Mucosa of stomach (tissue), 1 donor: Measurements from ENCODE around the gene NOP9.

Experiments used
- H3K27me3 ChIP-seq: one replicate; pipeline ENCODE4 v1.7.0; 2013; ENCODE audit warnings: mild to moderate bottlenecking, low read length; ENCODE audit not compliant: control insufficient read depth, insufficient read depth
- H3K36me3 ChIP-seq: one replicate; pipeline ENCODE4 v1.7.0; 2013; ENCODE audit warnings: low read length; ENCODE audit not compliant: control insufficient read depth, insufficient read depth
- H3K4me1 ChIP-seq: one replicate; pipeline ENCODE4 v1.7.0; 2013; ENCODE audit warnings: mild to moderate bottlenecking, low read length; ENCODE audit not compliant: control insufficient read depth, insufficient read depth
- H3K4me3 ChIP-seq: one replicate; pipeline ENCODE4 v1.7.0; 2013; ENCODE audit warnings: low read length
- H3K9ac ChIP-seq: one replicate; pipeline ENCODE4 v1.7.0; 2013; ENCODE audit warnings: mild to moderate bottlenecking, low read length, moderate library complexity
- H3K9me3 ChIP-seq: one replicate; pipeline ENCODE4 v1.7.0; 2013; ENCODE audit warnings: mild to moderate bottlenecking, low read length, moderate library complexity; ENCODE audit not compliant: control insufficient read depth
- donor health status: Pancreatic carcinoma.

NOP9 gene, protein sequence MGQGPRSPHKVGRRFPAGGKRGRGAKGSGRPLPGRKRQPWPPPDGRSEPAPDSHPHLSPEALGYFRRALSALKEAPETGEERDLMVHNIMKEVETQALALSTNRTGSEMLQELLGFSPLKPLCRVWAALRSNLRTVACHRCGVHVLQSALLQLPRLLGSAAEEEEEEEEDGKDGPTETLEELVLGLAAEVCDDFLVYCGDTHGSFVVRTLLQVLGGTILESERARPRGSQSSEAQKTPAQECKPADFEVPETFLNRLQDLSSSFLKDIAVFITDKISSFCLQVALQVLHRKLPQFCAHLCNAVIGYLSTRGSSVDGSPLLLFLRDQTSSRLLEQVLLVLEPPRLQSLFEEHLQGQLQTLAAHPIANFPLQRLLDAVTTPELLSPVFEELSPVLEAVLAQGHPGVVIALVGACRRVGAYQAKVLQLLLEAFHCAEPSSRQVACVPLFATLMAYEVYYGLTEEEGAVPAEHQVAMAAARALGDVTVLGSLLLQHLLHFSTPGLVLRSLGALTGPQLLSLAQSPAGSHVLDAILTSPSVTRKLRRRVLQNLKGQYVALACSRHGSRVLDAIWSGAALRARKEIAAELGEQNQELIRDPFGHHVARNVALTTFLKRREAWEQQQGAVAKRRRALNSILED

DNA sequence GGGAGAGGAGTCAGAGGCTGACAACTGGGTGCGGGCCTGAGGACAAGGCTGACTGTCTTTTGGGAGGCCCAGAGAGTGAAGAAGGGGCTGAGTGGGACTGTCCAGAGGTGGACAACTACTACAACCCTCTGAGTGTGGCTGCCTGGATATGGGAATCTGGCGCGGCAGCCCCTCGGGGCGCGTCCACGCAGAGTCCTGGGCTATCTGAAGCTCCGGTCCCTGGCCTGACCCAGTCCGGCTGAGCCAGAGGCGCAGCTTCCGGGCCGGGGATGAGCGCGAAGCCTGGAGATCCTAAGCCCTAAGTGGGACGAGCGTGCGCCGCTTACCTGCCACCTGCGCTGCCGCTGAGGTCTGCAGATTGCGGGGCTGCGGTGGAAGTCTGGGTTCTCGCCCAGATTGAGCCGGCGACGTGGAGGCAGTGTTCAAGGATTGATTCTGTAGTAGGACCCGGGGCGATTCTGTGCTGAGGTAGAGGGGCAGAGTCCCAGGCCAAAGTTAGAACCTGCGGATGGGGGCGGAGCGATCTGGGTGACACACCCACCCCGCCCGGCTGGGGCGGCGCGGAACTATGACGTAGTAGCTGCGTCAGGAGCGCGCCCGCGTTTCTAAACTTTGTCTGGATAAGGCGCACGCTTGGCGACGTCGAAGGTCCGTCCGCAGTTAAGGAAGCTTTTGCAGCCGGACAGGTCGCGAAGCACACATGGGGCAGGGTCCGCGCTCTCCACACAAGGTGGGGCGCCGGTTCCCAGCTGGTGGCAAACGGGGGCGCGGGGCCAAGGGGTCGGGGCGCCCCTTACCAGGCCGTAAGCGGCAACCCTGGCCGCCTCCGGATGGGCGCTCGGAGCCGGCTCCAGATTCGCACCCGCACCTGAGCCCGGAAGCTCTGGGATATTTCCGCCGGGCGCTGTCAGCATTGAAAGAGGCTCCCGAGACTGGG, at the start of gene NOP9, which contains the start of gene DHRS1:
TSS of gene NOP9 (plus strand) at position 596 of the 937 bp plus-strand sequence. CDS start at position 701, 105 bp downstream.
TSS of gene DHRS1 (minus strand) at position 526 of the 937 bp plus-strand sequence. CDS start 674 bp downstream, outside the sequence.
- H3K27me3 ChIP-seq: no peaks in the 10 kb centered on the region
- H3K4me3 ChIP-seq: peak within 1 kb of the TSS; percentile 98
- H3K9ac ChIP-seq: peak within 1 kb of the TSS; percentile 90
- H3K36me3 ChIP-seq: peaks cover 12% of the 10 kb centered on the region
- no peaks in the 10 kb centered on the region for H3K9me3 ChIP-seq
- peaks cover 29% of the 10 kb centered on the region for H3K4me1 ChIP-seq

DNA sequence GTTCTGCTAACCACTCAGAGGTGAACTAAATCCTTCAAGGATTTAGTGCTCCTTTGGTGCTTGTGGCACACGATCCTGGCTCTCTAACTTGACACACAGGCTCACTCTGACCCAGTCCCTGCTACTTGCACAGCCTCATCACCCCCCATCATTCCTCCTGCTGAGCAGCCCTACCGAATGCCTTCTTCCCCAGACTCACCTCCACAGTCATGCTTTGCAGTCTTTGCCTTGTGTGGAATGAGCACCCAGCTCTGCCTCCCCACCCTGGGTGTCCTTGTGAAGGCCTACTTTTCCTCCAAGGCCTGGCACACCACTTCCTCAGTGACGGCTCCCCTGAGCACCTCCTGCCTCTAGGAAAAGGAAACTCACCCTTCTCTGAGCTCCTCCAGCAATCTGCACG, 49.3 kb upstream of the NOP9 start:
- Histone ChIP-seq H3K9ac (no peak overlapping the region), H3K36me3 (no peaks in the 10 kb centered on the region), H3K4me1 (peaks cover 4% of the 10 kb centered on the region), H3K9me3 (no peaks in the 10 kb centered on the region), H3K4me3 (no peak overlapping the region), H3K27me3 (no peaks in the 10 kb centered on the region)

DNA sequence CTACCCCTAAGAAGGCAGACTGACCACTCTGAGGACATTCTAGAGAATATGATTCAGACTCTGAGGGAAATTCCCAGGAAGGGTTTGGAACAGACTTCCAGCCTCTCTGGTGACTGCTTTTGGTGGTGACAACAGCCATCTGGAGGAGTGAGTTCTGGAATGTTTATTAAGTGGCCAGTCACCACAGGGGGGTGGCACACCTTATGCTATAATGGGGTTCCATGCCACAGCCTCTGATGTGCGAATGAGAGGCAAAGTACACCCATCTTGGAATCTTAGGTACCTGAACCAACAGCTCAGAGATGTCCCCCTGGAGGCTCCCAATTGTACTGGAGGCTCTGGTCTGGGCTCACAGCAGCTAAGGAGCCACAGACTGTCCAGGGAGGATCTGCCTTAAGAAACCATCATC, 47.8 kb upstream of the NOP9 start:
- Histone ChIP-seq H3K36me3 (no peaks in the 10 kb centered on the region), H3K27me3 (no peaks in the 10 kb centered on the region), H3K9me3 (no peaks in the 10 kb centered on the region), H3K4me3 (no peak overlapping the region), H3K4me1 (no peaks in the 10 kb centered on the region), H3K9ac (no peak overlapping the region)

DNA sequence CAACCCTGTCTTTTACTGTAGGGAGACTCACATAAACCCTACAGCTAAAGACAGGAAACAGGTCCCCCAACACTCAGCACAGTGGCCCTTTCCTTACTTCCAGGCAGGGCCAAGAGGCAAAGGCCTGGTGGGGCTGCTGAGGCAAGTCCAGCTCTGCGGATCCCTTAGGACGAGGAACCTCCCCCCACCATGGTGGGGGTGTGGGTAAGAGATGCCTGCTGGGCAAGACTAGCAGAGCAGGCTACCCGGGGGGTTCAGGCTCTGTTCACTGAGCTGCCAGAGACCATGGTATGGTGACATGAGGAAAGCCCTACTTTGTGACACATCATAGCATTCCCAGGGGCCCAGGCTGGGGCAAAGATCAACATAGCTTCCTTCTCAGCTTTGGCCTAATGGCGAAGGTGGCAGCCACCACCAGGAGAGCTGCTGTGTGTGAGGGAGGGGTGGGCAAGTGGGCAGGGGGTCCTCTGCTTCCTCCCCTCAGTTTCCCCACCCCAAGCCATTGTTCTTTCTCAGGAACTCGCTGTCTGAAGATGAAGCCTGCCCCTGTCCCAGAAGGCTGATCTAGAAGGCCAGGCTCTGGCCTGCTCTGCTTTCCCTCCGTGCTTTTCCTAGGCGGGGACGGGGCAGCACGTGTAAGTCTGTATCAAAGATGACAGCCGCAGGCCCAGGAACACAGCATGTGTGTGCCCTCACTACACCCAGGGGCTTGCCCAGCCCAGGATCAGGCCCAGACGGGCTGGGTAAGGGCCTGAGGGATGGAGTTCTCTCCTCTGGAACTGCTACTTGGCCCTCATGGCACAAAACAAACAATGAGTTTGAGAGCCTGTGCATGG, 47.1 kb upstream of the NOP9 start:
- H3K4me3 ChIP-seq: no peak overlapping the region
- no peaks in the 10 kb centered on the region for H3K9me3 ChIP-seq
- H3K36me3 ChIP-seq: no peaks in the 10 kb centered on the region
- no peaks in the 10 kb centered on the region for H3K27me3 ChIP-seq
- no peak overlapping the region for H3K9ac ChIP-seq
- no peaks in the 10 kb centered on the region for H3K4me1 ChIP-seq

DNA sequence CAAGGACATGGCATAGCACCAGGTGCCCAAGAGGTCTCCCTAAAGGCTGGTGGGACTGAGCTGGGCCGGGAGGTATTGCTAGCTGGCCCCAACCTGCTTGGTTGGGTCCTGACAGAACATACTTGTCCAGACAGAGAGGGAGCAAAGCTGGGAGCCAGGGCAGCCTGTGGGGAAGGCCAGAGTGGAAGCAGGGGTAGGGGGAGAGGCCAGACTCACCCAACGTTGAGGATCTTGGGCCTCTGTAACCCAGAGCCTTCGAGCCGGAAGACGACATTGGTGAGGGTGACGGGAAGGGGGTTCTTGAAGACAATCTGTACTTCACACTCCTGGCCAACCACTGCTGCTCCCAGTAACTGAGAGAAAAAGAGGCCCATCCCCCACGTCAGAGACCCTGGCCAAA, 45.7 kb upstream of the NOP9 start:
- Histone ChIP-seq H3K4me1 (no peaks in the 10 kb centered on the region), H3K27me3 (no peaks in the 10 kb centered on the region), H3K9me3 (no peaks in the 10 kb centered on the region), H3K4me3 (no peak overlapping the region), H3K36me3 (no peaks in the 10 kb centered on the region), H3K9ac (no peak overlapping the region)

DNA sequence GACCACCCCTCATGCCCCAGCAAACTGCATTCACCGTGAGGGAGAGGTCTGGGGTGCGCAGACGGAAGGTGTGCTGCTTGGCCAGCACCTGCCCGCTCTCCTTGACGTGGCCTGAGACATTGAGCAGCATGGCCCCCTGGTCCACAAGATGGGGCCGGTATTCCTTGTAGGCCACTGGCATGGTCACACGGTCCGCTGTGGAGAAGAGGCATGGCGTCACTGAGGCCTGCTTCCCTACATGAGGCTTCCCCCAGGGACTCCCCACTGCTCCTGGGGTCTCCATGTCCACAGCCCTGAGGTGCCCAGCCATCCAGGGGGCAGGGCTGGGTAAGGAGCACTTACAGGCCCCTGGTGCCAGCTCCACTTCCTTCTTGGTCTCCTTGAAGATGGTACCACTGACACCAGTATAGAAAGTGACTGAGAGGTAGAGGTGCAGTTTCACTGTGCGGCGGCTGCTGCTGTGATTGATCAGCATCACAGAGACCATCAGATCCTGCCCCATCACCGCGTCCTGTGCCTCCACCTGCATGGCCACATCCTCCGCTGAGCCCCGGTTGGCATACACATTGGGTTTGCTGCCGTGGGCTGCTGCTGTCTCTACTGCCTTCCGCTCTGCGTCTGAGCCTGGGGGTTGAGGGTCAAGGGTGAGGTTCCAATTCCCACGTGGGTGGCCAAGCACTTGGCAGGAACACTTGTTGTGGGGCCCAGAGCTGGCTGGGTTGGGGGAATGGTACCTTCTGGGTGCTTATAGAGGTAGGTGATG, 44.8 kb upstream of the NOP9 start:
- H3K4me3 ChIP-seq: no peak overlapping the region
- H3K36me3 ChIP-seq: no peaks in the 10 kb centered on the region
- no peaks in the 10 kb centered on the region for H3K27me3 ChIP-seq
- H3K9ac ChIP-seq: no peak overlapping the region
- no peaks in the 10 kb centered on the region for H3K9me3 ChIP-seq
- no peaks in the 10 kb centered on the region for H3K4me1 ChIP-seq

DNA sequence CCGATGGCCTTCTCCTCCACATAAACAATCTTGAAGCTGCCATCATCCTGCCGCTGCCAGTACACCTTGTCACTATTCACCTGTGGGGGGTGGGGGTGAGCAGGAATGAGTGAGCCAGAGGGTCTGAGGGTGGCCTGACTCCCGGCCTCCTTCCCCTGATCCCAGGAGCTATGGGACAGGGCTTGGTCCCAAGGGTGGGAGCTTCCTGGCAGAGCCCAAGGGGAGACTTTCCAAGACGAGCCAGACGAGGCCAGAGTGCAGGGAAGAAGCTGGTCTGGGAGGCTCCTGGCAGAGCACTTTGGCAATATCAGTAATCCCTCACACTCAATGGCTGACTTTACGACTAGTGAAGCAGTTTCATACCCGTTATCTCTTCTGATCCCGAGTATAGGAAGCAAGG, 44.2 kb upstream of the NOP9 start:
- Histone ChIP-seq H3K27me3 (no peaks in the 10 kb centered on the region), H3K9ac (no peak overlapping the region)

DNA sequence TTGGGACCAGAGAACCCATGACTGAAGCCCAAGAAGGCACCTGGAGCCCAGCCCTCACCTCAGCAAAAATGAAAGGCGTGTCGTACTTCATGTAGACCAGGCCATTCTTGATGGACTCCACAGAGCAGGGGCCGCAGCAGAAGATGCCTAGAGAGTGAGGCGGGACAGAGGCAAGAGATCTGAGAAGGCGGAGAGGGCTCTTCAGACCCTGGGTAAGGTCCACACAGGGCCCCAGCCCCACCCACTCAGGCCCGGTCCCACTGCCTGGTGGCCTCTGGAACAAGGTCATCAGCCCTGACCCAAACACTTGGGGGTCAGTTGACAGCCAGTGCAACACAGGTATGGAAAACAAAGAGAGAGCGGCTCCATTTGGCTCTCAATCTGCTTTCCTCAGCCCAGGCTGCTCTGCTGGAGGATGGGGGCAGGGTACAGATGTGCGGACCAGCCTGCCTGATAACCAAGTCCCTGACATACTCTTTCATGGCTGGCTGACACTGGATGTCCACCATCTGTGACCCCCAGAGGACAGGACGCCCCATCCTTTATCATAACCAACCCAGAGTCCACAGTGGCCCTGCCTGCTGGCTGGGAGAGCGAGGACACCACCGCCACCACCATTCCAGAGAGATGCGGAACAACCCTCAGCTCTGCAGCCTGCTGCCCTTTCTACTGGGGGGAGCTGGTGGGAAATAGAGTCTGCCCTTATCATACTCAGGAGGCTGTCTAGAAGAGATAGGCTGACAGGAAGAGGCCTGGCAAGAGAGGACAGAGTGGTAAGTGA, 43.5 kb upstream of the NOP9 start:
- Histone ChIP-seq H3K27me3 (no peaks in the 10 kb centered on the region), H3K4me1 (no peaks in the 10 kb centered on the region), H3K9ac (no peak overlapping the region), H3K36me3 (no peaks in the 10 kb centered on the region), H3K4me3 (no peak overlapping the region), H3K9me3 (no peaks in the 10 kb centered on the region)

More for the DNA sequence above, 44.2 kb upstream of the NOP9 start:
- no peak overlapping the region for H3K4me3 ChIP-seq
- no peaks in the 10 kb centered on the region for H3K9me3 ChIP-seq
- no peaks in the 10 kb centered on the region for H3K36me3 ChIP-seq
- H3K4me1 ChIP-seq: no peaks in the 10 kb centered on the region

DNA sequence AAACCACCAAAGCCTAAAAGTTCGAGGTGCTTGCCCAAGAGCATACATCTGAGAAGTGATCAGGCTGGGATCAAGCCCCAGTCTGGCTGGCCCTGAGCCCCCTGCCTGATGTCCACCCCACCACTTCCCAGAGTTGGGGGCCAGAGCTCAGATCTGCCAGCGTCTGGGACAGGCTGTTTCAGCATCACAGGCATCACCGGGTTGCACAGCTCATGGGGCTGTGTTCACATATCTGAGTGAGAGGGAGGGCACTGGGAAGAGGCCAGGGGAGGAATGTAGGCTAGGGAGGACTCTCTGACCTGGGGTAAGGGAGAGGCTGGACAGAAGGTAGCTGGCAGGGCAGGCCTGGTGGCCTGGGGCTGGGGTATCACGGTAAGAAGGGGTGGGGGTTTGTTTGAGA, 42.7 kb upstream of the NOP9 start:
- Histone ChIP-seq H3K36me3 (no peaks in the 10 kb centered on the region), H3K27me3 (no peaks in the 10 kb centered on the region), H3K4me1 (no peaks in the 10 kb centered on the region), H3K9me3 (no peaks in the 10 kb centered on the region), H3K9ac (no peak overlapping the region), H3K4me3 (no peak overlapping the region)

DNA sequence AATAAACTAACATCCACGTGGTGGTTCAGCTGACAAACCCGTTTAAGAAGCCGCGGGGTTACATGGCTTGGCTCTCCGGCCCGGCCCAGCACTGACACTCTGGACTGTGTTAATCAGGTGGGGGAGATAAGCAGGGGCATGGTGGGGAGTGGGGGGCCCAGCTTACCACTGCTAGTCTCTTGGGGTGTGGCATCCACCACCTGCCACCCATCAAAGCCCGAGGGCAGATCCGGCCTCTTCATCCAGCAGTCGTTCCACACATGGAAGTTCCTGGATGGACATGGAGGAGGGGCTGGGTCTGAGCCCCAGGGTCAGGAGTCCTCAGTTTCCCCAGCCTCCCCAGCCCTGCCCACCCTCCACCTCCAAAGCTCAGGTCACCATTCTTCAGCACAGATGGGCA, 41.5 kb upstream of the NOP9 start:
- Histone ChIP-seq H3K9me3 (no peaks in the 10 kb centered on the region), H3K27me3 (no peaks in the 10 kb centered on the region), H3K4me1 (no peaks in the 10 kb centered on the region), H3K36me3 (no peaks in the 10 kb centered on the region), H3K4me3 (no peak overlapping the region), H3K9ac (no peak overlapping the region)
